ENCODE data around the gene PTPRC. TPM values are rescaled to one million over a fixed set of nuclear protein-coding genes. Genes with fewer than 3 reads are reported as not detected.

The PTPRC gene
- total RNA-seq, 1 donor from 2014 or later, result not detected

- DNase-seq (ENCODE audit: low read depth, low spot score), result no peak
- TF ChIP-seq CTCF (conservative IDR thresholded peaks at IDR 0.05), result no peak
- Mint-ChIP-seq H3K27me3 (ENCODE audit: low read depth) (no peaks in the 10 kb centered on the region), H3K36me3 (ENCODE audit: low read depth) (no peaks in the 10 kb centered on the region), H3K27ac (ENCODE audit: unreplicated experiment) (no peak overlapping the region), H3K9me3 (no peaks in the 10 kb centered on the region), H3K4me3 (no peak overlapping the region), H3K4me1 (no peaks in the 10 kb centered on the region)
Measured at GRCh38 chr1:198617406-198617805, 21.4 kb upstream of the PTPRC start.

DNA sequence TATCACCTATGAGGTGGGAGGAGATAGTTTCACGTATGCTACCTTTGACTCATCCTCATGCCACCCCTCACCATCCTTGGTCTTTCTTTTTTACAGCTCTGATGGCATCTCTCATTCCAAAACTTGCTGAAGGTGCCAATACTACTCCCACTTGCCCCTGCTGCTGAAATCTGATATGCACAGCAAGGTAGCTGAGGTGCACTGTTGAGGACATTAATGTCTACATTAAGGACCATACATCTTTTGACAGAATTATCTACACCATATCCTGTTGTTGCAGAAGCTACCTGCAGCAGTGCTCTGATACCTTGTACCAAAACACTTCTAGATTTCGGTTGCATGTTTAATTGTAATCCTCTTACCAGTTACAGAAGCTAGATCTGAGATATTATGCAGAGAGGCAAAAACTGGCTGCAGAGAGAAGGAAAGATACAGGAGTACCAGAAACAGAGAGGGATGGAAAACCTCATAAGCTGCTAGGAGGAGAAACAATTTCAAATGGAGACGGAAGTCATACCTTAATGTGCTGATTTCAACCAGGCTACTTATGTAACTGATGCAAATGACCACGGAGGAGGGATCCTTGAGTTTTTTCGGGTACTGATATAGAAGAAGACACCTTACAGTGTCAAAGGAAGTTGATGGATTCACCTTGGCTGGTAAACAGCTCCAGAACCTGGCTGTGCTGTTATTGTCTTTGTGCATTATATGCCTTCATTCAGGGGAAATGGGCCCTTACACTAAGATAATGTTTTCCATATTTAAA lies 19.3 kb upstream of the PTPRC start:
- H3K4me3 Mint-ChIP-seq, result no peak overlapping the region
- no peaks in the 10 kb centered on the region for H3K27me3 Mint-ChIP-seq (ENCODE audit: low read depth)
- no peaks in the 10 kb centered on the region for H3K36me3 Mint-ChIP-seq (ENCODE audit: low read depth)
- TF ChIP-seq CTCF (conservative IDR thresholded peaks at IDR 0.05), result no peak
- no peak for DNase-seq (ENCODE audit: low read depth, low spot score)
- no peaks in the 10 kb centered on the region for H3K9me3 Mint-ChIP-seq
- no peak overlapping the region for H3K27ac Mint-ChIP-seq (ENCODE audit: unreplicated experiment)
- H3K4me1 Mint-ChIP-seq, result no peaks in the 10 kb centered on the region

DNA sequence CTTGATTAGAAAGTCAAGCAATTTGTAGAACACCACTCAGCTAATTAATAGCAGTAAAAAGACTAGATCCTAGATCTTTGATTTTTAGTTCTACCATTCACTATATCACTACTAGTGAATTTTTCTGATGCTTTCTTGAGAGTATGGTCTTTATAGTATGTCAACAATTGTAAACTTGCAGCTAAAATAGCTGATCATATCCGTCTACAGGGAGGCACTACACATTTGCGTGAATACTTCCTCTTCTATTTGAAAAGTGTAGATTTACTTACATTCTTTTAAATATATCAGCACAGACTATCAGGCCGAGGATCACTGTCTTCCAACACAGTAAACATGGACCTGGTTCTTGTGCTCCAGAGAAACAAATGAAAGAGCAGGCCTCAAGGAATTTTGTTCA lies 18.6 kb upstream of the PTPRC start:
- Mint-ChIP-seq H3K4me3 (no peak overlapping the region), H3K4me1 (no peaks in the 10 kb centered on the region), H3K36me3 (ENCODE audit: low read depth) (no peaks in the 10 kb centered on the region), H3K27ac (ENCODE audit: unreplicated experiment) (no peak overlapping the region), H3K9me3 (no peaks in the 10 kb centered on the region), H3K27me3 (ENCODE audit: low read depth) (no peaks in the 10 kb centered on the region)
- no peak for TF ChIP-seq CTCF (conservative IDR thresholded peaks at IDR 0.05)
- DNase-seq (ENCODE audit: low read depth, low spot score), result no peak

GRCh38 chr1:198620951-198621824 lies 17.7 kb upstream of the PTPRC start:
- H3K27me3 Mint-ChIP-seq (ENCODE audit: low read depth), result no peaks in the 10 kb centered on the region
- no peaks in the 10 kb centered on the region for H3K36me3 Mint-ChIP-seq (ENCODE audit: low read depth)
- H3K27ac Mint-ChIP-seq (ENCODE audit: unreplicated experiment), result no peak overlapping the region
- H3K9me3 Mint-ChIP-seq, result no peaks in the 10 kb centered on the region
- H3K4me3 Mint-ChIP-seq, result no peak overlapping the region
- H3K4me1 Mint-ChIP-seq, result no peaks in the 10 kb centered on the region
- TF ChIP-seq CTCF (conservative IDR thresholded peaks at IDR 0.05), result no peak
- no peak for DNase-seq (ENCODE audit: low read depth, low spot score)

- Mint-ChIP-seq H3K27me3 (ENCODE audit: low read depth) (no peaks in the 10 kb centered on the region), H3K36me3 (ENCODE audit: low read depth) (no peaks in the 10 kb centered on the region), H3K9me3 (no peaks in the 10 kb centered on the region), H3K27ac (ENCODE audit: unreplicated experiment) (no peak overlapping the region), H3K4me1 (no peaks in the 10 kb centered on the region), H3K4me3 (no peak overlapping the region)
- TF ChIP-seq CTCF (conservative IDR thresholded peaks at IDR 0.05), result no peak
- DNase-seq (ENCODE audit: low read depth, low spot score), result no peak
Measured at GRCh38 chr1:198622001-198622400, 16.8 kb upstream of the PTPRC start.
